Measurements from ENCODE around the gene NKAIN4. TPM values are rescaled to one million over a fixed set of nuclear protein-coding genes. Genes with fewer than 3 reads are reported as not detected.
A peak's percentile ranks its signal among the peaks of the same experiment; 100 is the strongest.

Gene NKAIN4
- total RNA-seq, 1 donor from 2014 or later, result not detected

DNA sequence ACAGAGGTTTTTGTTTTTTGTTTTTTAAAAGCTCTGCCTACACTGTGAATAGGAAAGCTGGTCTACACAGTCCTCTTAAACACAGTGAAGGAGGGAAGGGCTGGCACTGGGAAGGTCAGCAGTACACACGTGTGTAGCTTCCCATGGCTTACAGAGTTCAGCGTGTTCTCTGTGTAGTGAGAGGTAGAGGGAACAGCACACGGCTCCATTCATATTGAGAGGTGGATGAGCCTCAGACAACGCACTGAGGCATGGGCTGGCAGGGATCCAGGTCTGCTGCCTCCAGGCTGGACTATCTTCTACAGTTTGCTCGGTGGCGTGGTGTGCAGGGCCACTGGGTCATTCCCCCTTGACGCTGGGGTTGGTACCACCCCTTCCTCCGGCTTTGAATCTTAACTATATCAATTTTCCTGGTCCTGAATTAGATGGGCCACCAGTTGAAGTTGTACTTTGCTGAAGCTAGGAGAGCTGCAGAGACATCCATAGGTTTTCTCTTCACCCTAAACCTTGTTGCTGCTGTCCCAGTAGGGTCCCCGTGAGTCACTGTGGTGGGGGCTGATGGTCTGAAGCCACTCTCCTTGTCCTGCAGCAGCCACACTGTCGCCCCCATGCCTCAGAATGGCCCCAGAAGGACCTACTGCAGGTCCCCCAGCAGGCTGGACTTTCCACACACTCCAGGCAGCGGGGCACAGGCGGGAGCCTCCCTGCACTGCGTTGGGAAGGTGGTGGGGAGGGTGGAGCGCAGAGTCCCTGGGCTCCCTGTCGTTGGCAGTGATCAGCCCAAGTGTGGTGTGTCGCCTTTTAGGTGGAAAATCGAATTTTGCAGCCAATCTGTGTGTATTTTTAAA, 20.3 kb upstream of the NKAIN4 start:
- no peak for DNase-seq (ENCODE audit: low read depth in 2 of 2)

DNA sequence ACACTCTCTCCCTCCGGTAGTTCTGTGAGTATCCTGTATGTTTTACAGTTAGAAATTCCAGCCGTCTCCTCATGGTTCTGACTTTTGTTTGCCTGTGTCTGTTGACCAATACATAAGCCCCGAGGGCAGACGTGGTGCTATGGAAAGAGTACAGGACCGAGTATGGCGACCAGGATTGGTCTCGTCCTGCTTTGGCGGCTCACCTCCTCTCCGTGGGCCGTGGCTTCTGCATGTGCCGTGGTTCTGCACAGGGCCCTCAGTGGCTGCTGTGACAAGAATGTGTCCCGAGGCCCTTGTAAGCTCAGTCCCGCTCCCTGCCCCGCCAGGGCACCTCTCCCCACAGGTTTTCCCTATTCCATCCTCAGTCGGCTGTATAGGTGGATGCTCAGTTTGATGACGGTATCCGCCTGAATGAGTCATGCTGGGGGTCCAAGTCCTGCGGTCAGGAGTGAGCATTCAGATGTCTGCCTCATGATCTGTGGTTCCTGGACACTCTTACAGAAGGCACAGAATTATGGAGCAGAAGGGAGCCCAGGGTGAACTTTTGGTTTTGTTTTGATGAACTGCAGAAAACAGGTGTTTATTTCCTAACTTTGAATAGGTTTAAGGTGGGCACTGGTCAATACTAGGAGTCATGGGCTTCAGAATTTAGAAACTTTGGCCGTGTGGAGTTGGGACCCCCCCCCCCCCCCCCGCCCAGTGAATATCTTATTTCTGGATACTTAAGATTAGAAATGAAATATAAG, 19.5 kb upstream of the NKAIN4 start:
- peak; percentile 53 to 76 for DNase-seq (ENCODE audit: low read depth in 2 of 2)

DNA sequence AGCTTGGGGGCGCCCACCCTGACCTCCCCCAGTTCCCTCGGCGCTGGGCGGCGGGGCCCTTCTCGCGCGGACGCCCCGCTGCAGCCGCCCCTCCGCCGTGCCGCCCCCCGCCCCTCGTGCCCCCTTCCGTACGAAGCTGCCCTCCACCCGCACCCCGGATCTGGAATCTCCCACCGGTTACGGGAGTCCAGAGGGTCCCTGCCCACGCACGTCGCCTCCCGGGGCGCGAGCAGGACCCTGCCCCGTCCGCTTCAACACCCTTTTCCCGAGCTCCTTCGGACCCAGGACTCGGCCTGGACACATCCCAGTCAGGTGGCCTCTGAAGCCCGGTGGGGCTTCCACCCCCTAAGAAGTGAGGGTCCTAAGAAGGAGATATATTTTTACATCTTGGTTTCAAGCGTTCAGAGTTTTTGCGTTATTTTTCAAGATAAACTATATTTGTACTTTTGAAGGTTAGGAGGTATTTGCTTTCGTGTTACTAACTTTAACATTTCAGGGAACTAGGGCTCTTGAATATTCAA, 18.9 kb upstream of the NKAIN4 start:
- no peak for DNase-seq (ENCODE audit: low read depth in 2 of 2)

DNA sequence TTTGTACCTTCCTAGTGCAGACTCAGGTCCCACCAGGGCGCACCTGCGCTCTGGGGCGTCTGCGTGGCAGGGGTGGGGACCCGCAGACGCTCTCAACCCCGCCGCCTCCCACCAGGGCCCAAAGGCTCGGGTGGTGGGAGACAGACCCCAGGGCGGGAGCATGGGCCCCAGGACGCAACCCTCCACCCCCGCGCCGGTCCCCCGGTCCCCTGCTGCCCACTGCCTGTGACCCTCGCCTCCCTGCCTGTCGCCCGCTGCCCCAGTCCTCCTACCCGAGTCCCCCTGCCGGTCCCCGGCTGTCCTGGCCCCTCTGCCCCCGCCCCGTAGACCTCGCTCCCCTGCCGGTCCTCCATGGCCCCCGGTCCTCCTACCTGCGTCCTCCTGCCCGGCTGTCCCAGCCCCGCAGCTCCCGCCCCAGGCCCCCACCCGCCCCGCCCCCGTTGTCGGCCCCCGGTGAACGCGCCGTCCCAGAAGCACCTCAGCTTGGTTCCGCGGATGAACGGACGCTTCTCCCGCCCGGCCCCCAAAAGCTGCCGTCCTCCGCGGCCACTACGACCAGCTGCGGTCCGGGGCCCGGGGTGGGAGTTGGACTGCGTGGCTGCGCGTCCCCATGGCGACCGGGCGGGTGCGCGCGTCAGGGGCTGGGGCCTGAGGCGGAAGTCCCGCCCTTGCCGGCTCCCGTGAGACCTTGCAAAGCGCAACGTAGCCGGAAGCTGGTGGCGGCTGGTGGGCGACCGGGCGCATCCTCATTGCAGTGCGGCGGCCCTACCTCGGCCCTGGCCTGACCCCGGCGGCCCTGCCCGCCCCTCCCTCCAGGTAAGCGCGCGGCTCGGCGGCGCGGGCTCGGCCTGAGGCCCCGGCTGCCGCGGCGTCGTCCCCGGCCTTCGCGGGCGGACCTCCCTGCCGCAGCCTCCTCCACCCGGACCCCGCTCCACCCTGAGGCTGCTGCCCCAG, 18.1 kb upstream of the NKAIN4 start, which contains the start of gene ARFGAP1:
Gene ARFGAP1 (plus strand): TSS at position 709 of the 954 bp plus-strand sequence. CDS start 2,768 bp downstream, outside the sequence.
- DNase-seq (ENCODE audit: low read depth in 2 of 2), result peak; percentile 91 to 95

DNA sequence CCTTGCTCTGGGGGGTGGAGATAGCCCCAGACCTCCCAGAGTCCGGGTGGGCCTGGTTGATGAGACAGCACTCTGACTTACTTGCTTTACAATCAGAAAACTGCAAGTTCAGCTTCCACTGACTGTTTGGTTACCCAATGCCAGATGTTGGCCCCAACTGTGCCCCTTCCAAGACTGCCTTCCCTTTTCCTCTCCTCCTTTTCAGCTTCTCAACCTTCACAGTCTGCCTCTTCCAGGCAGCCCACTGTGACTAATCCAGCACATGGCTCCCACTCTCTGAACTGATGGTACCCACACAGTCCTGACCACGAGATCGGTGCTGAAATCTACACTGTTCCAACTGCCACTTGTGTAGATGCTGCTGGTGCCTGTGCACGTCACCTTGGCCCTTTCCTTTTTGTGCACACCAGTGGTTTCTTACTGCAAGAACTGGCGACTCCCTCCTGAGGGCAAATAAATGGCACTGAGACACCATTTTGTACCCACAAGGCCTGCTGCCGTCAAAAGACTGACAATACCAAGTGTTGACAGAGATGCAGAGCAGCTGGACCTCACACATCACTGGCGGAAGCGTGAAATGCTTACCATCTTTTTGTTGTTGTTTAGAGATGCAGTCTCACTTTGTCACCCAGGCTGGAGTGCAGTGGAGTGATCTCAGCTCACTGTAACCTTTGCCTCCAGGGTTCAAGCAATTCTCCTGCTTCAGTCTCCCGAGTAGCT, 16.5 kb upstream of the NKAIN4 start:
- DNase-seq (ENCODE audit: low read depth in 2 of 2), result no peak

DNA sequence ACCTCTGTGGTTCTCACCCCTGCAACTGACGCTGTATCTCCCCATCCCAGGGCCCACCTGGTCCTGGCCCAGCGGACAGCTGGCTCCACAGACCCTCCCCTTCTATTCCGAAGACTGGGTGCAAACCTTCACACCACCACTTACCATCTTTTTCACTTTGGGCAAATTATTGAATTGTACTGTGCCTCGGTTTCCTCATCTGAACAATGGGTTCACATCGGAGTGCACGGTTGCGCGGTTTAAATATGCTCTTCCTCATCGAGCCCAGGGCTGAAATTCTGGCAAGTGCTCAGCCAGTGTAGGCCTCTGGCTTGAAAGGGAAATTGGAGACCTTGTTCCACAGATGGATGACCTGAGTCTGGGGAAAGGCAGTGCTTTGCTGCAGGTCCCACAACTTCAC, 15.5 kb upstream of the NKAIN4 start:
- DNase-seq (ENCODE audit: low read depth in 2 of 2), result no peak

- DNase-seq (ENCODE audit: low read depth in 2 of 2), result no peak
Observed at GRCh38 chr20:63268671-63269439, 14.6 kb upstream of the NKAIN4 start.

- no peak for DNase-seq (ENCODE audit: low read depth in 2 of 2)
Observed at GRCh38 chr20:63268256-63268655, 14.0 kb upstream of the NKAIN4 start.

DNA sequence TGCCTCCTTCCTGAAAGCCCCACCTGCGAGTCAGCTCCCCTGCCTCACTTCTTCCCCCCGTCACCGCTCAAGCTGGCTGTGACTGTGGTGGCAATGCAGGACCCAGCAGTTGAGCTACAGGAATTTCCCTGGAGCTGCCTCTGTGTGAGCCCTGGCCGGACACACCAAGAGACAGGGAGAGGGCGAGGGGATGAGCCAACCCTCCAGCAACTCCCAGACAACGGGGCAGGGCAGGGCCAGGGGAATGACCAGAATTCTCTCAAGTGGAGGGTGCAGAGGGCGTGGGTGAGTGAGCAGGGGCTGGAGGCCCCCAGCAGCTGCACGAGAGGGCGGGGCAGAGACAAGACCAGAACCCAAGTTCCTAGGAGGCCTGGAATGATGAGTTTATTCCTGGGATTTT, 13.4 kb upstream of the NKAIN4 start:
- no peak for DNase-seq (ENCODE audit: low read depth in 2 of 2)

GRCh38 chr20:63265891-63266515, 11.7 kb upstream of the NKAIN4 start:
- no peak for DNase-seq (ENCODE audit: low read depth in 2 of 2)

GRCh38 chr20:63264519-63264918, 10.3 kb upstream of the NKAIN4 start:
- DNase-seq (ENCODE audit: low read depth in 2 of 2), result no peak

- DNase-seq (ENCODE audit: low read depth in 2 of 2), result no peak
Observed at GRCh38 chr20:63264000-63264399, 9.7 kb upstream of the NKAIN4 start.

DNA sequence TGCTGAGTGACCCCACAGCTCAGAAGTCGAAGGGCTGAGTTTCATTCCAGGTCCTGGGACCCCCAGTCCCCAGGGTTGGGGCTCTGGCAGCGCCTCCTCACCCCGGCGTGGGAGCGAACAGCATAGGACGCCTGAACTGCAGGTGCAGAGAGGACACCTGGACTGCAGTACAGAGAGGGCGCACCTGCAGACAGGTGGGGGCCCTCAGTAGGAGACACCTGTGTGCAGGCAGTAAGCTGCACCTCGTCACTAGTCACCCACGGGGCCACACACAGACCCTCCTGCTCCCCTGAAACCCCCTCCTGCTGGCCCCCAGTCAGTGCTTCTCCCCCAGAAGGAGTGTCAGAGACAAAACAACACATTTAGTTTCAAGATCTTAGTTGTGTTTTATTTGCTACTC, 8.6 kb upstream of the NKAIN4 start:
- DNase-seq (ENCODE audit: low read depth in 2 of 2), result no peak

DNA sequence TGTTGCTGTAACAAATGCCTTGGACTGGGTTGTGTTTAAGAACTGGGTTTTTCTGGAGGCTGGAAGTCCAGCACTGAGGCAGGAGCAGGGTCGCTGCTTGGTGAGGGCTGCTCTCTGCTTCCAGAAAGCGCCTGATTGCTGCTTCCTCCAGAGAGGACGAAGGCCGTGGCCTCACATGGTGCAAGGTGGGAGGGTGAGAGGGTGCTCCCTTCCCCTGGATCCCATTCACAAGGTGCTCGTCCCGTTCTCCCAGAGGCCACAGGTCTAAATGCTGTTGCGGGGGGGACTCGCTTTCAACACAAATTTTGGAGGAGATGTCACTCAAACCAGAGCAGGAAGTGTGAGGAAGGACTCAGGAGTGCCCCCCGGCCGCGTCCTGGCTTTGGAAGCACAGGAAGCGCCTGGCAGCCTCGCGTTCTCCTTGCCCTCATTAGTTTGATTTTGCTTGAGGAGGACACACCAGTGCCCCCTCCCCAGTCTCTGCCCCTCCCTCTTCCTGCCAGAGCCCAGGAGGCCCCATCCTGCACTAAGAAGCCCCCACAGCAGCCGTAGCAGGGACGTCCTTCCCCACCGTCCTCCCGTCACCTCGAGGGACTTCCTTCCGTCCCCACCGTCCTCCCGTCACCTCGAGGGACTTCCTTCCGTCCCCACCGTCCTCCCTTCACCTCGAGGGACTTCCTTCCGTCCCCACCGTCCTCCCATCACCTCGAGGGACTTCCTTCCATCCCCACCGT, 7.7 kb upstream of the NKAIN4 start:
- DNase-seq (ENCODE audit: low read depth in 2 of 2), result no peak

DNA sequence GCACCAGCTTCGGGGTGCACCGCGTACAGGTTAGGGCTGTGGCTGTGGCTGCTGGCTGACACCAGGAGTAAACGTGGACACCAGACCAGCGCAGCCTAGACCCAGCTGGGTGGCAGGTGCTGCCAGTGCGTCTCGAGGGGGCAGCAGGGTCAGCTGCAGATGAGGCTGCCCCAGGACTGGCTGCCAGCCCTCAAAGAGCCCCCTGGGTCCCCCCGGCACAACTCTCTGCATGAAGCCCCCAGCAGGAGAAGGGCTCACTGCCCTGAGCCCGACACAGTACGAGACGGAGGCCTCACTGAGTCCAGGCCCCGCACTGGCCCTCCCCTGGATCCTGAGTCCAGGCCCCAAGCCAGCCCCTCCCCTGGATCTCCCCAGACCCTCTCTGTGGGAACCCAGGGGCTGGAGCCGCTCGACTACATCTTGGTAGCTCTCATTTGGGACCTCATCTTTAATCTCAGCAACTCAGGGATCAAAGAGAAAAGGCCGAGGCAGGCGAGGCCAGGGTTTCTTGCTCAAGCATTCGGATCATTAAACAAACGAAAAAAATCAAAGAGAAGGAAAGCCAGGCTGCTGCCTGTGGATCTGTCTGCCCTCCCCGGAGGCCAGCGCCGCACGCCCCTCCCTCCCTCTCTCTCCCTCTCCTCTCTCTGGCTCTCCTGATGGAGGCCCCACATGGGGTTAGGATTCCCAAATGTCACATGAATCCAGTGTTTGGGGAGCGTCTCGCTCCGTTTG, 7.0 kb upstream of the NKAIN4 start:
- no peak for DNase-seq (ENCODE audit: low read depth in 2 of 2)

GRCh38 chr20:63260521-63260920, 6.3 kb upstream of the NKAIN4 start:
- DNase-seq (ENCODE audit: low read depth in 2 of 2), result no peak

DNA sequence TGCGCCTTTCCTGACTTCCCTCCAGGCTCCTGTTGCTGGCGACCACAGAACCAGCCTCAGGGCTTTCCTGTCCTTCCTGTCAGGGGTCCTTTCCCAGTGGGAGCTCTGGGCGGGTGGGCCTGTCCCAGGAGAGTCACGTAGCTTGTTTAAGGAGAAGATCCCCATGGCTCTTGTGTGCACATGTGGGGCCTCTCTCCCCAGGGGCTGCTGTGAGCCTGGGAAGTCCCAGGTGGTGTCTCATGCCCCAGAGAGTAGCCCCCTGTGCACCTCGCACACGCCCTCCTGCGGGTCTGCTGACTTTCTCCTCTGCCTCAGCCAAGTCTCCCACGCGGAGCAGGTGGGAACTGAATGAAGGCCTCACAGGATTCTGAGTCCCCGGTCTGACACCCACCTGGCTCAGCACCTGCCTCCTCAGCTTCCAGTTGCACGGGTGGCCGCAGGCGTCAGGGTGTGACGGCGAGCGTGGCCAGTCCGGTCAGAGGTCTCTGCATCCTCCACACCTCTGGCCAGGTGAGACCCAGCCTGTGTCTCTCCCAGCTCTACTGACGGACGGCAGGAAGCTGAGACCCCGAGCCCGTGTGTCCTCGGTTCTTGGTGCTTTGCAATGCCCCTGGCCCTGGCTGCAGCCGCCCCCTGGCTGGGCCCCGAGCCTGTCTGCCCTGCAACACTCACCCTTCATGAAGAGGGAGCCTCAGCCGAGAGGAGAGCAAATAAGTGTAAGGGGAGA, 5.6 kb upstream of the NKAIN4 start:
- no peak for DNase-seq (ENCODE audit: low read depth in 2 of 2)
